ENCODE measurements around the gene HDAC5. TPM values are rescaled to one million over a fixed set of nuclear protein-coding genes. Genes with fewer than 3 reads are reported as not detected.
"Not testable (repeated sequence)": the region's sequence is repeated elsewhere in the genome, so short reads cannot be mapped to it uniquely, and the experiment has no call there.

HDAC5 gene
- total RNA-seq, 2 experiments from 2014 or later = 31.4 to 41.5 TPM

DNA sequence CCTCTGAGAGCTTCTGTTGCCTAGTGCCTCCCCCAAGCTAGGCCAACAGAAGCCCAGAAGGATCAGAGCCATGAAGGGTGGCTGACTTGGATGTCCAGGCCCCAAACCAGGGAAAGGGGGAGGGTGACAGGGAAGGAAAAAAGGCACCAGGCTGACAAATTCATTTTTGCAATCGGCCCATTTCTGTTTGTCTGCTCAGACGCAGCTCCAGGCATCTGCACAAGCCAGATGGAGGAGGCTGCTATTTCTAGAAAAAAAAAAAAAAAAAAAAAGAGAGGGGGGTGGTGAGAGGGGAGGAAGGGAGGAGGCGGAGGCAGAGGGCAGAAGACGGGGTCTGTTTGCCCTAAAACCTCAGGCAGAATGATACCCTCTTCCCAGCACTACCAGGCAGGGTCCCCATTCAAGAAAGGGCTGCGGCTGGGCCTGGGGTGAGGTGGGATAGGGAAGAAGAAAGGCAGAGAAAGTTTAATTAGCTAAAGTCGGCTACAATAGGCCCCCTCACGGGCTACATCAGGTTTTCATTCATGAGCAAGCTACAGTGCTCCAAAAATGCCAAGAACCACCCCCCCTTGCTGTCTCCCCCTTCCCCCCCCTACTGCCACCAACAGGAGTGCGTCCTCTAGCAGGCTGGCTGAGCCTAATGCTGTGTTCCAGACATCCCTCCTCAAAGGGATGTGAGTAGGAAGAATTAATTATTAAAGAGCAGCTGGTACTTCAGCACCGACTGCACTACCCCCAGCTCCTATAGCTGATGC, 2.4 kb downstream of the HDAC5 start:
- Histone ChIP-seq H3K4me2 (ENCODE audit: low read length) (peak overlapping the region; percentile 86), H3K79me2 (ENCODE audit: insufficient read depth, low read depth, low read length) (peaks cover 7% of the 10 kb centered on the region; the same call in 1 of the 2 replicates), H3K36me3 (ENCODE audit: insufficient read depth, low read length) (no peaks in the 10 kb centered on the region), H3K9me2 (ENCODE audit: insufficient read depth, low read length) (no peaks in the 10 kb centered on the region), H3K4me1 (ENCODE audit: insufficient read depth, low read length, poor library complexity, severe bottlenecking) (peaks cover 25% of the 10 kb centered on the region), H3K9me3 (ENCODE audit: low read length) (no peaks in the 10 kb centered on the region), H4K20me1 (ENCODE audit: insufficient read depth, low read length) (no peaks in the 10 kb centered on the region; the same call in 1 of the 2 replicates), H3K27ac (ENCODE audit: low read depth, low read length, poor library complexity, severe bottlenecking) (no peak overlapping the region), H3K4me3 (ENCODE audit: low read depth, low read length, poor library complexity, severe bottlenecking) (no peak overlapping the region), H2AFZ (ENCODE audit: low read length) (no peak overlapping the region)
- BruUV-seq (replicated peaks) = no TSS peak
- no peak for TF ChIP-seq CTCF (conservative IDR thresholded peaks at IDR 0.05; ENCODE audit: low read length)
- no peak for TF ChIP-seq EZH2phosphoT487 (IDR thresholded peaks at IDR 0.05; ENCODE audit: borderline replicate concordance, low read depth, low read length)
- ChIA-PET CTCF (ENCODE audit: unreplicated experiment) (no interaction called here), POLR2A (no interaction called here)
- no peak for DNase-seq (ENCODE audit: low spot score)
- intact Hi-C loops (cut with micrococcal nuclease; ENCODE audit: unreplicated experiment) = loop anchor here (5.0 kb wide), 2 partner anchors 49 to 206 kb away; partner anchors contain the start of gene G6PC3

- H3K9me2 ChIP-seq (ENCODE audit: insufficient read depth, low read length); CTCF ChIA-PET (ENCODE audit: unreplicated experiment); H4K20me1 ChIP-seq (ENCODE audit: insufficient read depth, low read length); H3K36me3 ChIP-seq (ENCODE audit: insufficient read depth, low read length); H3K9me3 ChIP-seq (ENCODE audit: low read length); H3K4me3 ChIP-seq (ENCODE audit: low read depth, low read length, poor library complexity, severe bottlenecking); DNase-seq (ENCODE audit: low spot score); H3K27ac ChIP-seq (ENCODE audit: low read depth, low read length, poor library complexity, severe bottlenecking); BruUV-seq (replicated peaks); H2AFZ ChIP-seq (ENCODE audit: low read length); POLR2A ChIA-PET; H3K4me2 ChIP-seq (ENCODE audit: low read length); H3K79me2 ChIP-seq (ENCODE audit: insufficient read depth, low read depth, low read length): not testable (repeated sequence)
- peaks cover 25% of the 10 kb centered on the region for H3K4me1 ChIP-seq (ENCODE audit: insufficient read depth, low read length, poor library complexity, severe bottlenecking)
- intact Hi-C loops (cut with micrococcal nuclease; ENCODE audit: unreplicated experiment) = loop anchor here (5.0 kb wide), 2 partner anchors 48 to 207 kb away; partner anchors contain the start of gene G6PC3
Measured at GRCh38 chr17:44120281-44120680, 3.2 kb downstream of the HDAC5 start.

DNA sequence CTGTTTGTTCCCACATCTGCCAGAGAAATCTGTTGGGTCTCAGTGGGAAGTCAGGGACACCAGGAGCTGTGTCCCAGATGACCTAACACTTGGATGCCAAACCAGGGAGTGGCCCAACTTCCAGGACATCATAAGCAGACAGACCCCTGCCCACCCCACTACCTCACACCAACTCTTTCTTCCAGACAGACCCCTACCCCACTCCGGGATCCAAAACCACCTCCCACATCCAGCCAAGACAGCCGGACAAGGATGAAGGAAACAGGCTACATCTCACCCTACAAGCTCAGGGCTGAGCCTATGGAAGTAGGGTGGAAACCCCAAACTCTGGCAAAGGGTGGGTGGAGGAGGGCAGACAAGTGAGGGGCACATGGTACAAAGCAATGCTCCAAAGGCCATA, 3.6 kb downstream of the HDAC5 start:
- no TSS peak for BruUV-seq (replicated peaks)
- Histone ChIP-seq H3K9me3 (ENCODE audit: low read length) (no peaks in the 10 kb centered on the region), H3K36me3 (ENCODE audit: insufficient read depth, low read length) (peaks cover 1% of the 10 kb centered on the region; the same call in 1 of the 2 replicates), H3K27ac (ENCODE audit: low read depth, low read length, poor library complexity, severe bottlenecking) (no peak overlapping the region), H3K9me2 (ENCODE audit: insufficient read depth, low read length) (no peaks in the 10 kb centered on the region), H3K4me3 (ENCODE audit: low read depth, low read length, poor library complexity, severe bottlenecking) (no peak overlapping the region), H3K79me2 (ENCODE audit: insufficient read depth, low read depth, low read length) (peaks cover 7% of the 10 kb centered on the region; the same call in 1 of the 2 replicates), H3K4me1 (ENCODE audit: insufficient read depth, low read length, poor library complexity, severe bottlenecking) (peaks cover 24% of the 10 kb centered on the region), H2AFZ (ENCODE audit: low read length) (no peak overlapping the region), H3K4me2 (ENCODE audit: low read length) (no peak overlapping the region), H4K20me1 (ENCODE audit: insufficient read depth, low read length) (no peaks in the 10 kb centered on the region; the same call in 1 of the 2 replicates)
- POLR2A ChIA-PET = no interaction called here
- DNase-seq (ENCODE audit: low spot score) = no peak
- TF ChIP-seq CTCF (conservative IDR thresholded peaks at IDR 0.05; ENCODE audit: low read length) = no peak
- TF ChIP-seq EZH2phosphoT487 (IDR thresholded peaks at IDR 0.05; ENCODE audit: borderline replicate concordance, low read depth, low read length) = no peak
- intact Hi-C loops (cut with micrococcal nuclease; ENCODE audit: unreplicated experiment) = loop anchor here (5.0 kb wide), 2 partner anchors 47 to 208 kb away; partner anchors contain the start of gene G6PC3
- CTCF ChIA-PET (ENCODE audit: unreplicated experiment) = no interaction called here

Measured in OCI-LY7 (cell line).